CD4-positive, alpha-beta T cell (primary cell): ENCODE data around the gene COL1A1. TPM values are rescaled to one million over a fixed set of nuclear protein-coding genes. Genes with fewer than 3 reads are reported as not detected.

Experiments
- ATAC-seq: fragments of 200-7000 bp; cut with Tn5 transposase; one replicate; pipeline ENCODE4 v1.10.0; 2022; ENCODE audit warnings: mild to moderate bottlenecking; ENCODE audit not compliant: poor library complexity
- CTCF ChIA-PET: fragments of 350-600 bp; sonication (Branson Sonifier 250); formaldehyde crosslinking; loops from one replicate; lab custom pipeline; 2021; ENCODE audit warnings: antibody characterized with exemption, inconsistent platforms; lab: Charles Lee
- POLR2A ChIA-PET: fragments of 350-600 bp; sonication (Branson Sonifier 250); formaldehyde crosslinking; loops from one replicate; lab custom pipeline; 2021; ENCODE audit warnings: antibody characterized with exemption, inconsistent platforms; lab: Charles Lee
- DNase-seq, 14 experiments: peaks; one replicate each; pipeline ENCODE4 v3.0.0-alpha.2; 2013 to 2020; ENCODE audit warnings: mixed read lengths in 2 of 14
- H3K27ac ChIP-seq, 2 donors: one replicate each; pipeline versions ENCODE4 v1.5.1 to v1.7.0; 2013; ENCODE audit warnings: low read length in 2 of 2, low read depth in 1 of 2, mild to moderate bottlenecking in 1 of 2
- H3K27me3 ChIP-seq, 2 experiments: 1 replicate in 1 of 2; 2 replicates in 1 of 2; pipeline versions ENCODE4 v1.6.1 to v1.7.0; 2013; ENCODE audit warnings: low read length in 2 of 2, control low read depth in 1 of 2, mild to moderate bottlenecking in 1 of 2, moderate library complexity in 1 of 2; ENCODE audit not compliant: insufficient read depth in 2 of 2, control insufficient read depth in 1 of 2
- H3K36me3 ChIP-seq: one replicate; pipeline ENCODE4 v1.6.1; 2013; ENCODE audit warnings: low read length, control low read depth; ENCODE audit not compliant: insufficient read depth
- H3K4me1 ChIP-seq: one replicate; pipeline ENCODE4 v1.6.1; 2013; ENCODE audit warnings: low read length, control low read depth; ENCODE audit not compliant: insufficient read depth
- H3K4me3 ChIP-seq: one replicate; pipeline ENCODE4 v1.5.1; 2013; ENCODE audit warnings: mild to moderate bottlenecking, low read length, moderate library complexity
- H3K9me3 ChIP-seq, 2 experiments: 1 replicate in 1 of 2; 2 replicates in 1 of 2; pipeline versions ENCODE4 v1.6.1 to v1.7.0; 2013; ENCODE audit warnings: low read length in 2 of 2, mild to moderate bottlenecking in 2 of 2, control low read depth in 1 of 2, moderate library complexity in 1 of 2; ENCODE audit not compliant: control insufficient read depth in 1 of 2, insufficient read depth in 1 of 2
- H3K27ac Mint-ChIP-seq: one replicate; pipeline ENCODE4 v1.8.0; 2020; ENCODE audit warnings: mixed read lengths
- H3K27me3 Mint-ChIP-seq: one replicate; pipeline ENCODE4 v1.8.0; 2021; ENCODE audit warnings: mixed read lengths
- H3K36me3 Mint-ChIP-seq: one replicate; pipeline ENCODE4 v1.8.0; 2021; ENCODE audit warnings: low read depth, mixed read lengths
- H3K4me1 Mint-ChIP-seq: one replicate; pipeline ENCODE4 v1.8.0; 2021; ENCODE audit warnings: low read depth, mixed read lengths
- H3K4me3 Mint-ChIP-seq: one replicate; pipeline ENCODE4 v1.8.0; 2020; ENCODE audit warnings: mild to moderate bottlenecking, mixed read lengths
- H3K9me3 Mint-ChIP-seq: one replicate; pipeline ENCODE4 v1.8.0; 2020; ENCODE audit warnings: mixed read lengths
- intact Hi-C, 2 experiments: fragments of 100-400 bp; cut with DNase I in 1 of 2; cut with micrococcal nuclease in 1 of 2; formaldehyde crosslinking; loops; one replicate each; pipeline versions ENCODE4 v1.15.1 to v1.9.0; 2023 to 2025; cut with DNase I, micrococcal nuclease
- total RNA-seq, 174 experiments: library from RNA in 2 of 174; stranded (reverse) in 2 of 174; gene quantifications; one replicate each; pipeline ENCODE4 v1.2.3 and lab custom pipeline; 2021 to 2026
- TF ChIP-seq, protein P1 (sequence below): fragments of 200-600 bp; IDR thresholded peaks from one replicate; pipeline ENCODE4 v1.8.0; 2022; ENCODE audit warnings: antibody characterized with exemption, mild to moderate bottlenecking

The COL1A1 gene
- total RNA-seq, 2 experiments from 2014 or later, result 10.0 to 11.4 TPM

DNA sequence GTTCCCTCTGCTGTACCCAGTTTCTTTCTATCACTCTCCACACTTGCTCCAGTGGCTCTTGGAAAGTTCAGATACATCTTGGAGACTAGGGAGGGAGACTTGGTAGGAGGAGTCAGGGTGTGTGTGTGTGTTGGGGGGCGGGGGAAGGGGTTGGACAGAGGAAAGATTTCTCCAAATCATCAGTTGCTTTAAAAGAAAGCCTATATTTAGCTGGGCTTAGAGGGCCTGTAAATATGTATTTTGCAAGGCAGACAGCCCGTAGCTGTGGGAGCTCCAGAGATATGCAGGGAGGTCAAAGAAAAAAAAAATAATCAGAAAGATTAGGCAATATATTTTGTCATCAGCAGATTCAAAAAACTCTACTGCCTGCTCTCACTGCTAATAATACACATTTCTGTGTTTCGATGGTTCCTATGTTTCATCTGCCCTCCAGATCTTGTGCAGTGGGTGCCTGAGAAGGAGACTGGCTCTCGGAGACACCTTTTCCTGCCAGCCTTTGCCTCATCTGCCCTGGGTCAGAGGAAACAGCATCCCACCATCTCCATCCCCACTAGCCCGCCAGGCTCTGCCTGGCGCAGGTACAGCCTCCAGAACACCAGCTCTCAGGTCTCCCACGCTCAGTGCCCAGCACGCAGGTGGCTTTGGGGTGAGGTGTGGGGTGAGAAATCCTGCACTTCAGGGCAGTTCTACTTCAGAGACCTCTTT is 46.2 kb downstream of the COL1A1 start:
- Histone ChIP-seq H3K4me1 (peaks cover 39% of the 10 kb centered on the region), H3K9me3 (no peaks in the 10 kb centered on the region), H3K4me3 (no peak overlapping the region), H3K27ac (no peak overlapping the region), H3K36me3 (no peaks in the 10 kb centered on the region), H3K27me3 (no peaks in the 10 kb centered on the region)
- ATAC-seq (no peak), DNase-seq (no peak)
- Mint-ChIP-seq H3K4me3 (peak overlapping the region; percentile 34), H3K9me3 (no peaks in the 10 kb centered on the region), H3K36me3 (peaks cover 5% of the 10 kb centered on the region), H3K27ac (peak overlapping the region; percentile 47), H3K4me1 (peaks cover 47% of the 10 kb centered on the region), H3K27me3 (no peaks in the 10 kb centered on the region)
- intact Hi-C loops, result no loop called here
- CTCF ChIA-PET, result interaction anchor here (1.0 kb wide), 1 partner anchor 61 kb away, joined by 6 read pairs; no protein-coding TSS in a partner anchor
- POLR2A ChIA-PET, result no interaction called here
- TF ChIP-seq, protein P1, sequence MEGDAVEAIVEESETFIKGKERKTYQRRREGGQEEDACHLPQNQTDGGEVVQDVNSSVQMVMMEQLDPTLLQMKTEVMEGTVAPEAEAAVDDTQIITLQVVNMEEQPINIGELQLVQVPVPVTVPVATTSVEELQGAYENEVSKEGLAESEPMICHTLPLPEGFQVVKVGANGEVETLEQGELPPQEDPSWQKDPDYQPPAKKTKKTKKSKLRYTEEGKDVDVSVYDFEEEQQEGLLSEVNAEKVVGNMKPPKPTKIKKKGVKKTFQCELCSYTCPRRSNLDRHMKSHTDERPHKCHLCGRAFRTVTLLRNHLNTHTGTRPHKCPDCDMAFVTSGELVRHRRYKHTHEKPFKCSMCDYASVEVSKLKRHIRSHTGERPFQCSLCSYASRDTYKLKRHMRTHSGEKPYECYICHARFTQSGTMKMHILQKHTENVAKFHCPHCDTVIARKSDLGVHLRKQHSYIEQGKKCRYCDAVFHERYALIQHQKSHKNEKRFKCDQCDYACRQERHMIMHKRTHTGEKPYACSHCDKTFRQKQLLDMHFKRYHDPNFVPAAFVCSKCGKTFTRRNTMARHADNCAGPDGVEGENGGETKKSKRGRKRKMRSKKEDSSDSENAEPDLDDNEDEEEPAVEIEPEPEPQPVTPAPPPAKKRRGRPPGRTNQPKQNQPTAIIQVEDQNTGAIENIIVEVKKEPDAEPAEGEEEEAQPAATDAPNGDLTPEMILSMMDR, result no peak

DNA sequence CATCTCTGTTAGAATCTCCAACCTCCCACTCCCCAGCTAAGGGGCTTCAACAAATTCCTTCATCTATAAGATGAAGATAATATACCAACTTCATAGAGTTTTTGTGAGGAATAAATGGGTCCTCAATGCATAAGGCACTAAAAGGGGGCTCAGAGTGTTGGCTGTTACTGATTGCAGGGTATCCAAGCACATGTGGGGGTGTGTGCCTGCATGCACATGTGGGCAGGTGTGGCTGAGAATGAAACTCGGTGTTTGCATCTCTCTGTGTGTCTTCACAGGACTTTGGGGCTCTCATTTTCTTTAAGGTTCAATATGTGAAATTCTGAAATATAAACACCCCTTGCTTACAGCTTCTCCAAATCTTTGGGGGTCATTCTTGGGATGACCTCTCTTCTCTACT is 46.8 kb downstream of the COL1A1 start:
- CTCF ChIA-PET, result interaction anchor here (1.0 kb wide), 1 partner anchor 60 kb away, joined by 6 read pairs; no protein-coding TSS in a partner anchor
- no peaks in the 10 kb centered on the region for H3K27me3 ChIP-seq
- no peak overlapping the region for H3K4me3 ChIP-seq
- H3K9me3 ChIP-seq, result no peaks in the 10 kb centered on the region
- Mint-ChIP-seq H3K9me3 (no peaks in the 10 kb centered on the region), H3K4me3 (peak overlapping the region; percentile 34), H3K4me1 (peaks cover 40% of the 10 kb centered on the region), H3K36me3 (peaks cover 5% of the 10 kb centered on the region), H3K27me3 (no peaks in the 10 kb centered on the region), H3K27ac (peak overlapping the region; percentile 47)
- H3K27ac ChIP-seq, result no peak overlapping the region
- intact Hi-C loops, result loop anchor here in 1 of 2 experiments (5.0 kb wide), 1 partner anchor 57 kb away; the partner anchor contains the start of gene PDK2
- TF ChIP-seq, protein P1, result no peak
- H3K36me3 ChIP-seq, result no peaks in the 10 kb centered on the region
- POLR2A ChIA-PET, result no interaction called here
- ATAC-seq (no peak), DNase-seq (no peak)
- peaks cover 39% of the 10 kb centered on the region for H3K4me1 ChIP-seq

DNA sequence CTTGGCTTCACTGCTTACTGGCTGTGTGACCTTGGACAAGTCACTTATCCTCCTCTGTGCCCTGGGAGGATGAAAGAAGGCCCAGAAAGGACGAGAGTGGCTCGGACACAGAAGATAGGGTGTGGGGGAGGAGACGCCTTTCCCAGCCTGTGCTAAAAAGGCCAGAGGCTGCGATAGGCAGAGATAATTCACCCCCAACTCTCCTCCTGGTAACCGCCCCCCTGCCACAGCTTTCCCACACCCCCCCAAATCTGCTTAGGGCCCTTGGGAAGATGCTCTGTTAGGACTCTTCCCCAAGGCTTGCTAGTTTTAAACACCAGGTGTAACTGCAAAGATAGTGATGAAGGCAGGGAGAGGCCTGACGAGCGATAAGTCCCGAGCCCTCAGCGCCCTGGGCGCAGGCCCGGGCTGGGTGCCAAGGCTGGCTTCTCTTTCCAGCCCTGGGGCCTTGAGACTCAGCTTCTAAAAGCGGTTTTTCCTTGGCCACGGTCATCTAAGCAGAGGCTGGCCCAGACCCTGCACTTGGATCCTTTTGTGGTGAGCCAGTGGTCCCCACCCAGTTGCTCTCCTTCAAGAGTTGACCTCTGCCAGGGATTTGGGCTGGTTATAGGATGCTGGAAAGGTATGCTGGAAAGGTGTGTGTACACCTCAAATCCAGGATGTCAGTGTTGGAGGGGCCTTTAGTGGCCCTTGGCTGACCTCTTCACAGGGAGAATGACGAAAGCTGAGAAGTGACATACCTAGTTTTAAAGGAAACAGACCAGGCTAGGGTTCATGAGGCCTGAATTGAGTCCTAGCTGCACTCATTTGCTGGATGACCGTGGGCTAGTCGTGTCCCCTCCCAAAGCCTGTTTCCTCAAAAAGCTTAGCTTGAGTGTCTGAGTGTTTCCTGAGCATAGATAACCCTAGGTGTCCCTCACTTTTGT is 47.5 kb downstream of the COL1A1 start:
- Histone ChIP-seq H3K27ac (no peak overlapping the region), H3K27me3 (no peaks in the 10 kb centered on the region), H3K4me3 (no peak overlapping the region), H3K4me1 (peaks cover 44% of the 10 kb centered on the region), H3K9me3 (no peaks in the 10 kb centered on the region), H3K36me3 (no peaks in the 10 kb centered on the region)
- Mint-ChIP-seq H3K4me1 (peaks cover 40% of the 10 kb centered on the region), H3K9me3 (no peaks in the 10 kb centered on the region), H3K36me3 (peaks cover 5% of the 10 kb centered on the region), H3K27ac (peak overlapping the region; percentile 47), H3K4me3 (peak overlapping the region; percentile 34), H3K27me3 (no peaks in the 10 kb centered on the region)
- intact Hi-C loops, result loop anchor here in 1 of 2 experiments (5.0 kb wide), 1 partner anchor 57 kb away; the partner anchor contains the start of gene PDK2
- ChIA-PET POLR2A (no interaction called here), CTCF (interaction anchor here (1.0 kb wide), 1 partner anchor 60 kb away, joined by 6 read pairs; no protein-coding TSS in a partner anchor)
- TF ChIP-seq, protein P1, result no peak
- ATAC-seq (no peak), DNase-seq (no peak)
